ENCODE measurements around the gene UBE2D1. TPM values are rescaled to one million over a fixed set of nuclear protein-coding genes. Genes with fewer than 3 reads are reported as not detected.
A peak's percentile ranks its signal among the peaks of the same experiment; 100 is the strongest.

The UBE2D1 gene
- total RNA-seq, 2 donors from 2014 or later = 13.3 to 22.2 TPM

DNA sequence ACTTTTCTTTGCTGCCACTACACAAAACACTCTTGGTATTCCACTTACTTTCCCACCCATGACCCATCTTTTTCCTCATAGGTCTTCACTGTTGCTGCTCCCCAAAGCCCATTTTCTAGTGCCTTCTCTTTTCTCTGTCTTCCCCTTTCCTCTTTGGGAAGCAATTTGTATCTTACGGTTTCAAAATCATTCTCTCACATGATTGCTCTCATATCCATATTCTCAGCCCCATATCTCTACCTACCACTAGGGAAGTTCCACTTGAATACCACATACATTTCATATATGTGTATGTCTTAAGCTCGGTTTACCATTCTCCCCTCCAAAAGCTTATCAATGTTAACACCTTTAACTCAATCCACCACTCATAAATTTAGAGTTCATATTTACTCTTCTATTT is 3.2 kb upstream of the UBE2D1 start:
- no peak for ATAC-seq
- no peak for DNase-seq
- intact Hi-C loops (cut with DNase I, micrococcal nuclease) = no loop called here

DNA sequence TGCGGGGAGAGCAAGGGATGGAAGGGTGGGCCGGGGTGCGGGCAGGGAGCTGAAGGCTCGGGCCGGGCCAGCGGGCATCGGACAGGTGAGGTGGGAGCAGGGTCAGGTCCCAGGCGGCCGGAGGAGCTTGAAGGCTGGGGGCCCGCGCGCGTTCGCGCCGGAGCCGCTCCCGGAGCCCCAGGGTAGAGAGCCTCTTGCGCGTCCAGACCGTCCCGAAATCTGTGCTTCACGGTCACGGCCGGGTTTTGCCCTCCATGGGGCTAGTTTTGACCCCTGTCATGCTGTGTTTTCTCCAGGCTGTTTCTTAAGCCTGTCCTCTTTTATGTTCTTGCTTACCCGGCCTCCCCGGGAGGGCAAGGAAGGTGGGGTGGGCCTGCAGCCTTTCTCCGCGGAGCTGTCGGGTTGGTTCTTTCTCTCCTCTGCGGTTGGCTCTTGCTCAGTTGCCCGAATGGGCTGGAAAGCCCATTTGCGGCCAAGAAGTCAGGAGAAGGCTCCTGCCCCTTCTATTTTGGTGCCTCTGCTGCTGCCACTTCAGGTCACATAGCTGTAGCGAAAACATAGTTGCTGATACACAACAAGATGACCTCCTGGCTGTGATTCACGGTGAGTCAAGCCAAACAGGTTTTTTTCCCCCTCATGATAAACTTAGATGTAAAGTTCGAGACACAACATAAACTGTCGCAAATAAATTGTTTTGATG is 650 bp downstream of the UBE2D1 start:
- peak in 1 of 2 donors; percentile 50 for DNase-seq
- ATAC-seq = peak; percentile 68
- intact Hi-C loops (cut with DNase I, micrococcal nuclease) = no loop called here

DNA sequence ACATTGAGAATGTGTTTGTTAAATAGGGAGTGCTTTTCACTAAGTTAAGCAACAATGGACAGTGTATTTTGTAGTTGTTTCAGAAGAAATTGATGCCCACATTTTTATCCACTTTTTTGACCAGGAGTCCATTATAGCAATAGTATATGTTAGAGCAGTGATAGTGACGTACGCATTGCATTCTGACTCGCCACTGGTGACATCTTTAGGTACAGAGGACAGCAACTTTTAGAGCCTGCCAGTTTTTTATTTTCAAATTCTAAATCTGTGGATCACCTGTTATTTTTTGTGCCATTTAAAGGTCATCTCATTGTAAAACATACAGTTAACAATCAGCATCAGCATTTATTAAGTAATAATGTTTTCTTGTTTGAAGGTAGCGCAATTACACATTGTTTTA is 1.4 kb downstream of the UBE2D1 start:
- intact Hi-C loops (cut with DNase I, micrococcal nuclease) = no loop called here
- ATAC-seq (no peak), DNase-seq (no peak)

DNA sequence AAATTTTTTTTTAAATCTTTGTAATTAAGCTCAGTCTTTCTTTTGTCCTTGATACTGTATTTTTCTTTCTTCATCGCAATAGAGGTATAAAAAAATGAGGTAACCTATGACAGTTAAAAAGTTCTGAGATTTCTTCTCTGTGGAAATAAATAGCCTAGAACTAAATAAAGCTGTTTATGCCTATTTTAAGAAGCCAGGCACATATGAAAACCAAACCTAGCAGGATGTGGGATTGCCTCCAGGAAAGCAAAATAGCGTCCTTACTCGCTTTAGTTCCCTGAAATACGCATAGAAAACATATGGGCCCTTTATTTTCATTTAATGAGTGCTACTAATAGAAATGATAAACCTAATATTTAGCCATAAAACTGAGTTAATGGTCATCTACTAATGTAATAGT is 6.6 kb downstream of the UBE2D1 start:
- DNase-seq = no peak
- intact Hi-C loops (cut with DNase I, micrococcal nuclease) = no loop called here
- no peak for ATAC-seq

DNA sequence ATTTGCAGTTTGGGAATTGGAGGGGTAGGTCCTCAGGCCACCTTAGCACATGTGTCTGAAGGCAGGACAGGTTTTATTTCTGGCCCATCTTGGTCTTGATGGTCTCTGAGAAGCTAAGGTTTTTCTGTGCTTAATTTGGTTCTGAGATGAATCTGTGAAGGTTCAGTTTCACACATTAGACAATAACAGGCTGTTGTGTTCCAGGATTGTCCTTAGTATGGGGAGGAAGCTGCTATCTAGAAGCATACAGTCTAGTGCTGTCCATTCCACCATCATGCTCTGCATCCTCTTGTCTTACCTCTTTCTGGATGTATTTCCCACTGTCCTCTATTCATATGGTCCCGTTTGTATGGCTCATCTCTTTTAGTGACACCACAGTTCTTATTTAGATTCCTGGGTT is 7.1 kb downstream of the UBE2D1 start:
- ATAC-seq (no peak), DNase-seq (no peak)
- intact Hi-C loops (cut with DNase I, micrococcal nuclease) = no loop called here

DNA sequence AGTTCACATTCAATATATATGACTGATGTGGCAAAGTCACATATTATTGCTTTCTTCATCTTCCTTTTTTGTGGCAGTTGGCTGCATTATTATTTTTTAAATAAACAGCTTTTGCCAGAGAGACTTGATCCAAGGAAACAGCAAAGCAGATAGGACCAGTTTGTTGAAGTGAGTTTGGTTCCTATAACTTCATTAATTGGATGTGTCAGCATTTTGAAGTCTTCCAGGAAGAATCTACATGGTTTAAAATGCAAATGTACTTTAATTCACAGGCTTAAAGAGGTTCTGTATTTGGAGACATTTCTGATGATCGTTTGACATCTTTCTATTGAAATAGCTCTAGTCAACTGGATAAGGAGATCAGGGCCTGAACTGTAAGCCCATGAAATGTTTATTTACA is 13.2 kb downstream of the UBE2D1 start:
- intact Hi-C loops (cut with DNase I, micrococcal nuclease) = no loop called here
- DNase-seq = no peak

DNA sequence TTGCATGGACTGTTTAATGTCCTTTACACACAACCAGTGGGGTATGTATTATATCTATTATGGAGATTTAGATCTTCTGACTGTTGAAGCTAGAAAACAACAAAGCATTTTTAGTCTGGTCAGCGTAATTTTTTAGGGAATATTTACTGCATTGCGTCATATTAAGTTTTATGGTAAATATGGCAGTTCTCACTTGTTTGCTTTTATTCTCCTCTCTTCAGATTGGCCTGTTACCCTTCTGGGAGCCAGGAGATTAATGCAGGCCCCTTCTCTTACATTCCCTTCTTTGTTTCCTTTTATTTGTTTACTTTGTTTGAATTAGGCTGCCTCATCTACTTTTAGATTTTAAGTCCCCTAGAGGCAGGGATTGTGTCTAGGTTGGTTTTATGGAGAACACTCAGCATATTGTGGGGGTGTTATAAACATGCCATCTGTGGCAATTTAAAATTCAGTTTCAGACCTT is 13.8 kb downstream of the UBE2D1 start:
- intact Hi-C loops (cut with DNase I, micrococcal nuclease) = no loop called here
- DNase-seq = no peak
- ATAC-seq = no peak

More for the DNA sequence above, 13.2 kb downstream of the UBE2D1 start:
- no peak for ATAC-seq

DNA sequence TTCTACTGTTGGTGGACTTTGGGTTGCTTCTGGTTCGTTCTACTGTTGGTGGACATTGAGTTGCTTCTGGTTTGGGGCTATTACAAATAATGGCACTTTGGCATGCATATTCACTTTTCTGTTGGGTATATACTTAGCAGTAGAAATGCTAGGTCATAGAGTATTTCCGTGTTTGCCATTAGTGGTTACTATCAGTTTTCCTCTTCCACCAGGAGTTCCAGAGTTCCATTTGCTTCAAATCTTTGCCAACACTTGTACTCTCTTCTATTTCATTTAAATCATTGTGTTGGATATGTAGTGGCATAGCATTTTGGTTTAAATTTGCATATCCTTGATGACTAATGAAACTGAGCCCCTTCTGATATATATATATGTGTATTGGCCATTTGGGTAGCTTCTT is 15.2 kb downstream of the UBE2D1 start:
- intact Hi-C loops (cut with DNase I, micrococcal nuclease) = no loop called here
- DNase-seq (no peak), ATAC-seq (no peak)

DNA sequence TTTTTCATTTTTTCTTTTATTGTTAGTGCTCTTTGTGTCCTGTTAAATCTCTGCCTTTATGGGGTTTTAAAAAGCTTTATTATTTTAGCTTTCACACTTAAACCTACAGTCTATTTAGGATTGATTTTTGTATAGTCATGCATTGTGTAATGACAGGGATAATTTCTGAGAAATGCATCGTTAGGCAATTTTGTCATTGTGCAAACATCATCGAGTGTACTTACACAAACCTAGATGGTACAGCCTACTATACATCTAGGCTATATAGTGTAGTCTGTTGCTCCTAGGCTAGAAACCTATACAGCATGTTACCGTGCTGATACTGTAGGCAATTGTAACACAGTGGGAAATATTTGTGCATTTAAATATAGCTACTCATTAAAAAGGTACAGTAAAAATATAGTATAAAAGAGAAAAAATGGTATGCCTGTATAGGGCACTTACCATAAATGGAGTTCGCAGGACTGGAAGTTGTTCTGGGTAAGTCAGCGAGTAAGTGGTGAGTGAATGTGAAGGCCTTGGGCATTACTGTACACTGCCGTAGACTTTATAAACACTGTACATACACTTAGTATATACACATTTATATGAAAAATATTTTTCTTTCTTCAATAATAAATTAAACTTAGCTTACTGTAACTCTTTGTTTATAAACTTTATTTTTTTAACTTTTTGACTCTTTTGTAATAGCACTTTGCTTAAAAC is 16.0 kb downstream of the UBE2D1 start:
- ATAC-seq = no peak
- DNase-seq = no peak
- intact Hi-C loops (cut with DNase I, micrococcal nuclease) = no loop called here

DNA sequence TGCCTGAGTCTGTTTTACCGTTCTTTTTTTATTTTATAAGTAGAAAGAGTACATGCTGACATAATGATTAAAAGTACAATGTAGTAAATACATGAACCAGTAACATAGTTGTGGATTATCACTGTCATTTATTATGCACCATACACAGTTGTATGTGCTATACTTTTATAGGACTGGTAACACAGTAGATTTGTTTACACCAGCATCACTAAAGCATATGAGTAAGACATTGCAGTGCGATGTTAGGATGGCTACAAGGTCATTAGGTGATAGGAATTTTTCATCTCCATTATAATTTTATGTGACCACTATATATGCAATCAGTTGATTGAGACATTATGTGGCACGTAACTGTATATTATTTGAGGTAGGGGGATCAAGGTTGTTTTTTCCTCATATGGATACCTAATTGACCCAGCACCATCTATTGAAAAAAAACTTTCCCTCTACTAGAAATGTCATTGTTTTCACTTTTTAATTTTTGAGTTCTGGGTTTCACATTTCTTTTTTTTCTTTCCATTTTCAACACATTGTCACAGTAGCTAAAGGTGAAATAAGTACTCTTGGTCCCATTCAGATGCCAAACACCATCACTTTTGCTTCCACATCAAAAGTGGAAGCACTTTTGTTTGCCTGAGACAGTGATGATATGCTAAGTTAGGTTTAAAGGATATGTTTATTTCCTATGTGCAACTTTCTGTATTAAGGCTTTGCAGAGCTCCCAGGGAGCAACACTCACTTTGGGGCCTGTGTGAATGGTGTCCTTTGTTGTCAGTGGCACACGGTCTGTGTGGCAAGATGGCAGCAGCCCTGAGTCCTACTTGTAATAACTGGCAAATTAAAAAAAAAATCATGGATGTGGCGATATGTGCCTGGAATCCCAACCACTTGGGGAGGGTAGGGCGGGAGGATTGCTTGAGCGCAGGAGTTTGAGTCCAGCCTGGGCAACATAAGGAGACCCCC is 17.1 kb downstream of the UBE2D1 start:
- DNase-seq (no peak), ATAC-seq (no peak)
- intact Hi-C loops (cut with DNase I, micrococcal nuclease) = no loop called here

DNA sequence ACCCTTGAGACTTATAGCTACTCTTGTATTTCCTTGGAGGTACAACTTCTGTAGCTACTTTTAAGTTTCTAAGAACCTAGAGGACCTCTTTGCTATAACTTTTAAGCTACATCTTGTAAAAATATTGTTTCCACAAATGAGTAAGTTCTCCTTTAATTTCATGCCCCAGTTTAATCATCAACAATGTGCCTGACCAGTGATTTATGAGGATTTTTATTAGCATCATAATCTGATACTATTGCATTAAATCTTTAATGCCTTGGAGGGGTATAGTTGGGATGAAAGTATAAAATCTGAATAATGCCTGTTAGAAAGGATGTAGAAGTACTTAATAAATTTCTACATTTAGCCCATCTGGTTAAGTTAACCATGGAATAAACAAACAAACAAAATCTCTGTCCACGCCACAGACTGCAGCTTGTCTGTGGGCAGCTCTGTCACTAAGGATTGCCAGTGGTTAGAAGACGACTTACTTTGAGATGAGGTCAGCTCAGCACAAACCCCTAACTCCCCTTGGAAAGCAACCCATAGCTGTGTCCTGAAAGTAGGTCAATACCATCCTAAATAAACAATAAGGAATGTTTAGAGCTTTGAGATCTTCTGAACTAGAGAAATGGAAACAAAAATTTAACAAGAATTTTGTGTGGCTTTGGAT is 18.3 kb downstream of the UBE2D1 start:
- DNase-seq (no peak), ATAC-seq (no peak)
- intact Hi-C loops (cut with DNase I, micrococcal nuclease) = no loop called here

DNA sequence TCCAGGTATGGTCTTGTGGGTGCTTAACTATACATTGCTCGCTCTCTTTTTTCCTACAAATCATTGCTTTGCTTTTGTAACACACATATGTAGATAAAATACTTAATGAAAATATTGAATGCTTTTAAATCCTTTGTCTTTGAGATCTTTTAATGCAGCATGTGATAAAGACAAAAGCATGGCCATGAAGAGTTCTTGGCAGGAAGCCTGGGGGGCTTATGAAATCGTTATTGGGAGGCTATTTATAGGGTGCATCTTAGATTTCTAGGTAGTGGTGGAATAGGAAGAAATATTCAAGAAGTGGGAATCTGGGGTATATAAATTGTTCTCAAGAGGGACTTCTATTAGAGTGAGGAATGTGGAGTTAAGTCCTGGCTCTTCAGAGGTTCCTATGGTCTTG is 21.9 kb downstream of the UBE2D1 start:
- intact Hi-C loops (cut with DNase I, micrococcal nuclease) = no loop called here
- DNase-seq = no peak
- ATAC-seq = no peak

DNA sequence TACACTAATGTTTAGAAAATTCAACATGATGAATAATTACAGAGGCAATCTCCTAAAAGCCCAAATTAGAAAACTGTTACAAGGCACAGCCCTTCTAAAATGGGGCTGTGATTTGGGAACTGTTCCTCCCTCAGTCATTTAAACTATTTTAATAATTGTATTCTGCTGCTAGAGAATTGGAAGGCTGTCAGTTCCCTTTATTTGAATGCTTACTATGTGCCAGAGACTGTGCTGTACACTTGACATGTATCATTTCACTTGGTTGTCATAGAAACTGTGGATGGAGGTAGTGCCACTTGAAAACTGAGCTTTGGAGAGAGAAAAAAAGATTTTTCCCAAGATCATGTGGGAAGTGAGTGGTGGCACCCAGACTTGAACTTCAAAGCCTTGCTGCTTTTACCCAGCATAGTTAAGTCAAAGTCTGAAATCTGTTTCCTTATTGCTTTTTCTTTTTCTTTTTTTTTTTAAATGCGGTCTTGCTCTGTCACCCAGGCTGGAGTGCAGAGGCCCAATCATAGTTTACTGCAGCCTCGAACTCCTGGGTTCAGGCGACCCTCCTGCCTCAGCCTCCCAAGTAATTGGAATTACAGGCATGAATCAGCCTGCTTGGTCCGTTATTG is 23.6 kb downstream of the UBE2D1 start:
- intact Hi-C loops (cut with DNase I, micrococcal nuclease) = no loop called here

DNA sequence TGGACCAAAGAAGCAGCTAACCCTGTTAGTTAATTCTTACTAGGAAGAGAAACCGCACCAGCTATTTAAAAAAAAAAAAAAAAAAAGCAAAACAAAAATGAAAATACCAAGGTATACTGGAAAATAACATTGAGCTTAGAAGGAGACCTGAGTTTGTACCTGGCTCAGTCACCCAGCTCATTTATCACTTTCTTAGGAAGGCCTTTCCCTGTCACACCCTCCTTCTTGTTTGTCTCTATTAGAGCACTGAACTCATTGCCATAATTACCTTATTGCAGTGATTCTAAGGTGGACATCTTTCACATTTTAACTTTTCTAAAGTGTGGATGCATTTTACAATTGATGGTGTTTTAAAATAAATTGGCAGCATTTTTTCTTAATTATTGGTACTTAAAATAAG is 24.1 kb downstream of the UBE2D1 start:
- intact Hi-C loops (cut with DNase I, micrococcal nuclease) = no loop called here
- ATAC-seq (peak; percentile 71), DNase-seq (no peak)

More for the DNA sequence above, 23.6 kb downstream of the UBE2D1 start:
- ATAC-seq (peak; percentile 98), DNase-seq (no peak)

DNA sequence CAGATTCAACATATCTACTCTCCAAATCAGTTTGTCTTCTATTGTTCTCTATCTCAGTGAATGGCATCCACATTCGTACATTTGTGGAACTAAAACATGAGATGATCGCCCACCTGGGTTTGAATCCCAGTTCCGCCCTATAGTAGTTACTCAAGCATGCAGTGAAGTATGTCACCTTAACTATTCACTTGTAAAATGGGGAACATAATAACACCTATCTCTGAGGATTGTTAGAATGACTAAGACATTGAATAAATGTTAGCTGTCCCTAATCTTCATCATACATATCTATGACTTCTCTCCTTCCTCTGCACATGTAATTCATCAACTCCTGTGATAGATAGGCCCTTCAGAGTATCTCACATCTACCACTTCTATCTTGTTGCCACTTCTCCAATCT is 24.7 kb downstream of the UBE2D1 start:
- ATAC-seq = no peak
- DNase-seq = no peak
- intact Hi-C loops (cut with DNase I, micrococcal nuclease) = no loop called here

DNA sequence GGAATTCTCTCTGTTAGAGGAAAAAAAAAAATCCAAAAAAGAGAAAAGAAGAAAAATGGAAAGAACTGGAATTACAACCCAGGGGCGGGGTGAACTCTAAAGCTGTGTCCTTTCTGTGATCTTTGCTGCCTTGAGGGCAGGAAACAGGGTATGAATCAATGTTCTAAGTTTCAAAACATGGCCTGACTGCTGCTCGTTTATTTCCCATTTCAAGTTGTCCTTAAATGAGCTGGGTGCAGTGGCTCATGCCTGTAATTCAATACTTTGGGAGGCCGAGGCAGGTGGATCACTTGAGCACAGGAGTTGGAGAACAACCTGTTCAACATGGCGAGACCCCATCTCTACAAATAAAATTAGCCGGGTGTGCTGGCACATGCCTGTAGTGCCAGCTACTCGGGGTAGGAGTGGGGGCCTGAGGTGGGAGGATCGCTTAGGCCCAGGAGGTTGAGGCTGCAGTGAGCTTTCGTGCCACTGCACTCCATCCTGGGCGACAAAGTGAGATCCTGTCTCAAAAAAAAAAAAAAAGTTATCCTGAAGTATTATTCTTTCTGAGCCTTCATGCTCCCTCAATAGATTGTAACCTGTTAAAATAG is 25.7 kb downstream of the UBE2D1 start:
- intact Hi-C loops (cut with DNase I, micrococcal nuclease) = no loop called here
- DNase-seq = no peak
- no peak for ATAC-seq

DNA sequence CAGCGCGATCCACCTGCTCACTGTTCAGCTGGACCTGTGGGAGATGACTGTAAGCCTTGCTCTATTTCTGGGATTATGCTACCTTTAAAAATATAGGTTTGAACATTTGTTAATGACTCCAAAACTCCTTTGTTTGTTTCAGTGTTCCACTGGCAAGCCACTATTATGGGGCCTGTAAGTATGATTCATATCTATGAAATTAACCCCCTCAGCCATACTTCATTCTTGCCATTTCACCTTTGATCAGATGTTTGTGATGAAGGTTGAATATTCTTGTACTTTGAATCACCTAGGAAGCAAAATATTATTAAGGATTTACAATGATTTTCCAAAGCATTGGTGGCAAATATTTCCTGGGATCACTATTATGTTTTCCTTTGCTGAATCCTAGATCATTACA is 26.5 kb downstream of the UBE2D1 start:
- ATAC-seq (no peak), DNase-seq (no peak)
- intact Hi-C loops (cut with DNase I, micrococcal nuclease) = no loop called here

DNA sequence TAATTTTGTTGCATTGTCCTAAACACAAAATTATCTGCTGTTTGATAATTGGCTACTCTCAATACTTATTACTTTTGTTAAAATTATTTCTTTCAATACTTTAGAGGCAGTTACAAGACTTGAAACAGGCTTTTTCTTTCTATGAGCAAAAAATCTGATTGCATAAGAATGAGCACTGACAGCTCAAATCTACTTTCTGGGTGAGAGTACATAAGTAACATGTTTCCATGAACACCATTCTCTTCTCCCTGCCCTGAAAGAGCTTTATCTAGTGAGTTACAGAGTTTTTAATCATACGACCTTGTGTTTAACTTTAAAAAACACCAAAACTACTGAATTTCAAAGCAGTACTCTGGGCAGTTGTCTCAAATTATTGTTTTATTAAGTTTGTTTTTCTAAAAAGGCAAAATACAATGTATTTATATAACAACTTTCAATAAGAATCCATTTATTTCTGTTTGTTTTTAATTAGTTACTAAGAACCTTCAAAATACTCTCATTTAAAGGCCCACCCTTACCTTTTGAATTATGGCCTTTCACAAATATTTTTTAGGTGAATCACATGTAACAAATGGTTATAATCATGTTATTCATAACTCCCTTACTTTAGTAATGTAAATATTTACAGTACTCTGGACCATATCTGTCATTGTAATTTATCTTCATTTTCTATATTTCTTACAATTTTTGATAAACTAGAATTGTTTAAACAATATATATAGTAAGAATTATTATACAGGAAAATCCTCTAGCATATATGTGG is 27.4 kb downstream of the UBE2D1 start:
- DNase-seq = no peak
- intact Hi-C loops (cut with DNase I, micrococcal nuclease) = no loop called here
- no peak for ATAC-seq
